Epithelial cell of proximal tubule (primary cell): Measurements from ENCODE around the gene WNT9A. TPM values are rescaled to one million over a fixed set of nuclear protein-coding genes. Genes with fewer than 3 reads are reported as not detected.
"Not testable (repeated sequence)": the region's sequence is repeated elsewhere in the genome, so short reads cannot be mapped to it uniquely, and the experiment has no call there.

Experiments used
- DNase-seq: peaks from one replicate; pipeline ENCODE4 v3.0.0-alpha.2; 2011; ENCODE audit warnings: low read depth
- H3K4me3 ChIP-seq: 2 replicates; pipeline ENCODE4 v1.5.1; 2011; ENCODE audit warnings: low read depth, mild to moderate bottlenecking, low read length
- CTCF ChIP-seq: conservative IDR thresholded peaks from 2 replicates; pipeline ENCODE4 v1.5.1; 2012; ENCODE audit warnings: low read depth, mild to moderate bottlenecking, low read length
- total RNA-seq: library from RNA; depleted of rRNA; stranded (reverse); fragments of >200 nt; gene quantifications from 2 replicates; pipeline ENCODE4 v1.2.3, GENCODE V29; 2015

WNT9A gene
- total RNA-seq, 1 donor from 2014 or later, result 2.1 TPM

GRCh38 chr1:227880342-227880924 lies 67.3 kb downstream of the WNT9A start:
- no peak for TF ChIP-seq CTCF
- H3K4me3 ChIP-seq, result no peak overlapping the region
- DNase-seq, result no peak

GRCh38 chr1:227877810-227878209 lies 69.9 kb downstream of the WNT9A start:
- not testable (repeated sequence) for H3K4me3 ChIP-seq, DNase-seq

- DNase-seq, H3K4me3 ChIP-seq: not testable (repeated sequence)
Observed at GRCh38 chr1:227871892-227872291, 75.8 kb downstream of the WNT9A start.

- DNase-seq, result no peak
- TF ChIP-seq CTCF, result no peak
- no peak overlapping the region for H3K4me3 ChIP-seq
Observed at GRCh38 chr1:227870366-227870765, 77.4 kb downstream of the WNT9A start.

- H3K4me3 ChIP-seq, result no peak overlapping the region
- TF ChIP-seq CTCF, result no peak
- DNase-seq, result no peak
Observed at GRCh38 chr1:227869851-227870305, 77.9 kb downstream of the WNT9A start.

- DNase-seq, result no peak
- TF ChIP-seq CTCF, result no peak
Observed at GRCh38 chr1:227869279-227869842, 78.4 kb downstream of the WNT9A start.

More at GRCh38 chr1:227869279-227869842, 78.4 kb downstream of the WNT9A start:
- no peak overlapping the region for H3K4me3 ChIP-seq

Other genes with a start within 250 kb of the WNT9A start
- 13.5 and 28.2 TPM in 2 replicates for gene JMJD4, start 212.6 kb downstream of the WNT9A start, total RNA-seq
- gene SNAP47, start 212.5 kb downstream of the WNT9A start, total RNA-seq, result 36.3 and 40.7 TPM in 2 replicates
- not detected in 2 replicates for gene PRSS38, start 132.3 kb downstream of the WNT9A start, total RNA-seq
- not detected in 2 replicates for gene WNT3A, start 59.1 kb upstream of the WNT9A start, total RNA-seq
- 303 and 476 TPM in 2 replicates for gene ARF1, start 134.8 kb upstream of the WNT9A start, total RNA-seq
- 23.8 and 27.6 TPM in 2 replicates for gene C1orf35, start 155.4 kb upstream of the WNT9A start, total RNA-seq
- gene MRPL55, start 161.4 kb upstream of the WNT9A start, total RNA-seq, result 130 and 142 TPM in 2 replicates
- 242 and 269 TPM in 2 replicates for gene GUK1, start 192.3 kb upstream of the WNT9A start, total RNA-seq
- gene GJC2, start 202.0 kb upstream of the WNT9A start, total RNA-seq, result 0.14 and 0.69 TPM in 2 replicates
- 2.0 and 6.9 TPM in 2 replicates for gene IBA57, start 217.9 kb upstream of the WNT9A start, total RNA-seq